Measurements from ENCODE around the gene PCBD2. TPM values are rescaled to one million over a fixed set of nuclear protein-coding genes. Genes with fewer than 3 reads are reported as not detected.

PCBD2 gene
- total and polyA plus RNA-seq, 2 of the 8 experiments (the other 6 are each of a cell fraction or from before 2014, with no cell fraction given) = 4.8 to 10.3 TPM

GRCh38 chr5:134864707-134865106 is 40.2 kb upstream of the PCBD2 start:
- Histone ChIP-seq H3K14ac (ENCODE audit: insufficient read length) (no peak overlapping the region), H2BK12ac (ENCODE audit: low read depth, low read length) (no peak overlapping the region), H2BK120ac (replicated peaks; ENCODE audit: low read depth, low read length) (no peak overlapping the region), H2BK20ac (ENCODE audit: low read length) (no peak overlapping the region), H4K91ac (replicated peaks; ENCODE audit: insufficient read length, low read length) (no peak overlapping the region), H4K20me1 (replicated peaks in 1 of 2; ENCODE audit: control insufficient read depth in 1 of 2, insufficient read depth in 2 of 2, low read length in 2 of 2) (no peaks in the 10 kb centered on the region), H3K4ac (replicated peaks; ENCODE audit: insufficient read length, low read depth, low read length) (no peak overlapping the region), H3K18ac (ENCODE audit: extremely low read depth, low read length) (no peak overlapping the region), H2BK5ac (ENCODE audit: low read depth, low read length) (no peak overlapping the region), H3K79me2 (ENCODE audit: control insufficient read depth in 1 of 2, insufficient read depth in 2 of 2, low read length in 2 of 2) (no peaks in the 10 kb centered on the region), H2AFZ (ENCODE audit: low read length) (no peak overlapping the region), H3K4me2 (ENCODE audit: insufficient read depth in 1 of 2, low read depth in 2 of 2, low read length in 2 of 2) (no peak overlapping the region), H3K23me2 (ENCODE audit: low read depth, low read length) (no peaks in the 10 kb centered on the region), H3K4me1 (replicated peaks in 1 of 4; ENCODE audit: control insufficient read depth in 3 of 4, insufficient read depth in 4 of 4, low read length in 3 of 4) (no peaks in the 10 kb centered on the region), H3K9ac (replicated peaks in 1 of 4; ENCODE audit: extremely low read depth in 1 of 4, low read depth in 3 of 4, low read length in 3 of 4) (no peak overlapping the region), H2AK5ac (ENCODE audit: low read depth, low read length) (no peak overlapping the region), H3K4me3 (ENCODE audit: extremely low read depth in 1 of 4, insufficient read depth in 2 of 4, low read depth in 3 of 4, low read length in 4 of 4) (no peak overlapping the region), H2BK15ac (ENCODE audit: low read length) (no peak overlapping the region), H4K8ac (ENCODE audit: extremely low read depth, insufficient read depth, low read length) (no peak overlapping the region), H3K79me1 (ENCODE audit: low read depth, low read length) (no peaks in the 10 kb centered on the region), H3K27me3 (replicated peaks in 1 of 4; ENCODE audit: control insufficient read depth in 3 of 4, extremely low read depth in 1 of 4, insufficient read depth in 3 of 4, low read length in 3 of 4) (no peaks in the 10 kb centered on the region), H3K27ac (ENCODE audit: low read depth, low read length) (no peak overlapping the region), H4K5ac (ENCODE audit: insufficient read length, low read depth, low read length) (no peak overlapping the region), H3K36me3 (ENCODE audit: control insufficient read depth in 2 of 4, insufficient read depth in 4 of 4, low read length in 3 of 4) (no peaks in the 10 kb centered on the region; a peak in 1 of 8 replicates), H3K56ac (replicated peaks; ENCODE audit: insufficient read length, low read depth, low read length) (no peak overlapping the region), H3K23ac (ENCODE audit: insufficient read length) (no peak overlapping the region), H3K9me3 (ENCODE audit: insufficient read depth in 2 of 2, low read depth in 1 of 2, low read length in 1 of 2) (no peaks in the 10 kb centered on the region)
- WGBS, 2 experiments (ENCODE audit: extremely low coverage in 1 of 2, insufficient coverage in 1 of 2, insufficient read length in 1 of 2, insufficient replicate concordance in 2 of 2, low coverage in 1 of 2, low lambda C conversion rate in 2 of 2, missing lambda C conversion rate in 1 of 2) = 96% methylated on average over 2 of the region's 2 CpGs; no CpG with 5 or more reads in 1 of the 2 experiments
- TF ChIP-seq RBBP5 (IDR thresholded peaks at IDR 0.05; ENCODE audit: borderline replicate concordance, low read depth, low read length) (no peak), BCL11A (IDR thresholded peaks at IDR 0.05; ENCODE audit: low read depth in 2 of 2, low read length in 2 of 2) (no peak), EP300 (IDR thresholded peaks at IDR 0.05; ENCODE audit: borderline replicate concordance in 1 of 2, low read depth in 2 of 2, low read length in 2 of 2) (no peak), SP2 (IDR thresholded peaks at IDR 0.05; ENCODE audit: low read length) (no peak), GTF2F1 (IDR thresholded peaks at IDR 0.05; ENCODE audit: borderline replicate concordance, low read depth, low read length) (no peak)
- FAIRE-seq (no peak), DNase-seq (ENCODE audit: low read depth in 1 of 2, low spot score in 2 of 2) (no peak)
- POLR2A ChIA-PET (ENCODE audit: partially characterized antibody) = interaction anchor here (1.6 to 3.9 kb wide), 4 partner anchors 8 to 40 kb away, joined by 4 to 13 read pairs (median 6); partner anchors contain the start of gene PCBD2
- CTCF ChIA-PET (ENCODE audit: partially characterized antibody) = interaction anchor here (1.0 to 3.1 kb wide), 3 partner anchors 9 to 40 kb away, joined by 3 to 14 read pairs (median 4); partner anchors contain the start of genes PCBD2 and TXNDC15
